ENCODE measurements around the gene OPALIN.
"Not testable (repeated sequence)": the region's sequence is repeated elsewhere in the genome, so short reads cannot be mapped to it uniquely, and the experiment has no call there.

OPALIN gene

GRCh38 chr10:96317067-96317833 lies 41.6 kb downstream of the OPALIN start:
- ATAC-seq (replicated peaks) (no peak), DNase-seq (no peak)
- Mint-ChIP-seq H3K27ac (no peak overlapping the region), H3K36me3 (ENCODE audit: insufficient read depth) (no peaks in the 10 kb centered on the region), H3K27me3 (peaks cover 51 to 76% of the 10 kb centered on the region in 2 donors), H3K4me1 (ENCODE audit: low read depth in 2 of 2) (no peaks in the 10 kb centered on the region), H3K9me3 (no peaks in the 10 kb centered on the region), H3K4me3 (no peak overlapping the region)

- no peaks in the 10 kb centered on the region for H3K36me3 Mint-ChIP-seq (ENCODE audit: insufficient read depth)
- no peak overlapping the region for H3K4me3 Mint-ChIP-seq
- H3K9me3 Mint-ChIP-seq: no peaks in the 10 kb centered on the region
- ATAC-seq (replicated peaks) (no peak), DNase-seq (no peak)
- peaks cover 29 to 71% of the 10 kb centered on the region in 2 donors for H3K27me3 Mint-ChIP-seq
- H3K4me1 Mint-ChIP-seq (ENCODE audit: low read depth in 2 of 2): no peaks in the 10 kb centered on the region
- H3K27ac Mint-ChIP-seq: no peak overlapping the region
Observed at GRCh38 chr10:96313344-96313743, 45.5 kb downstream of the OPALIN start.

- no peak overlapping the region for H3K27ac Mint-ChIP-seq
- H3K27me3 Mint-ChIP-seq: peaks cover 35 to 66% of the 10 kb centered on the region in 2 donors
- DNase-seq (no peak), ATAC-seq (replicated peaks) (no peak)
- H3K4me1 Mint-ChIP-seq (ENCODE audit: low read depth in 2 of 2): no peaks in the 10 kb centered on the region
- no peaks in the 10 kb centered on the region for H3K9me3 Mint-ChIP-seq
- no peak overlapping the region for H3K4me3 Mint-ChIP-seq
- H3K36me3 Mint-ChIP-seq (ENCODE audit: insufficient read depth): no peaks in the 10 kb centered on the region
Observed at GRCh38 chr10:96311180-96311715, 47.6 kb downstream of the OPALIN start.

GRCh38 chr10:96310321-96310669 lies 48.5 kb downstream of the OPALIN start:
- Mint-ChIP-seq H3K27me3 (peaks cover 36 to 61% of the 10 kb centered on the region in 2 donors), H3K36me3 (ENCODE audit: insufficient read depth) (no peaks in the 10 kb centered on the region), H3K4me1 (ENCODE audit: low read depth in 2 of 2) (no peaks in the 10 kb centered on the region), H3K9me3 (no peaks in the 10 kb centered on the region), H3K4me3 (no peak overlapping the region), H3K27ac (no peak overlapping the region)
- DNase-seq (no peak), ATAC-seq (replicated peaks) (no peak)

GRCh38 chr10:96309628-96310320 lies 49.0 kb downstream of the OPALIN start:
- DNase-seq (no peak), ATAC-seq (replicated peaks) (no peak)
- Mint-ChIP-seq H3K27ac (no peak overlapping the region), H3K4me3 (no peak overlapping the region), H3K27me3 (peaks cover 36 to 61% of the 10 kb centered on the region in 2 donors), H3K9me3 (no peaks in the 10 kb centered on the region), H3K36me3 (ENCODE audit: insufficient read depth) (no peaks in the 10 kb centered on the region), H3K4me1 (ENCODE audit: low read depth in 2 of 2) (no peaks in the 10 kb centered on the region)

- H3K27me3 Mint-ChIP-seq: peaks cover 45 to 65% of the 10 kb centered on the region in 2 donors
- H3K4me1 Mint-ChIP-seq (ENCODE audit: low read depth in 2 of 2); DNase-seq; ATAC-seq (replicated peaks); H3K27ac Mint-ChIP-seq; H3K4me3 Mint-ChIP-seq; H3K9me3 Mint-ChIP-seq; H3K36me3 Mint-ChIP-seq (ENCODE audit: insufficient read depth): not testable (repeated sequence)
Observed at GRCh38 chr10:96308854-96309253, 49.9 kb downstream of the OPALIN start.

DNA sequence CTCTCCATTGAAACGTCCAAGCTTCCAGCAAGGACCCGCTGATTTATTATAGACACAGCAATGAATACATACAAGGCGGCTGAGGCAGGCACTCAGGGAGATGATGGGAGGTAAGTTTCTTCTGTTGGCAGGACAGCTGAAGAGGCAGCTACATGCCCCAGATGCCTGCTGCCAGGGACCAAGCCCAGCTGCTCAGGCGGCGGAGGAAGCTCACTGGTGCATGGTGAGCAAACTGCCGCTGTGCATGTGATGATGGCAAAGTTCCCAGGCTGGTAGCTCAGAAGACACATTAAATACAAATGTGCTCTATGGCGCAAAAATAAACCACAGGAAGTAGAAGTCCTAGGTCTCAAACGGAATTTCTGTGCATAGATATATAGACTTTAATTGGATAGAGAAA lies 52.3 kb downstream of the OPALIN start:
- H3K9me3 Mint-ChIP-seq: no peaks in the 10 kb centered on the region
- no peaks in the 10 kb centered on the region for H3K36me3 Mint-ChIP-seq (ENCODE audit: insufficient read depth)
- DNase-seq (no peak), ATAC-seq (replicated peaks) (no peak)
- no peak overlapping the region for H3K27ac Mint-ChIP-seq
- H3K4me1 Mint-ChIP-seq (ENCODE audit: low read depth in 2 of 2): no peaks in the 10 kb centered on the region
- no peak overlapping the region for H3K4me3 Mint-ChIP-seq
- peaks cover 58 to 77% of the 10 kb centered on the region in 2 donors for H3K27me3 Mint-ChIP-seq

DNA sequence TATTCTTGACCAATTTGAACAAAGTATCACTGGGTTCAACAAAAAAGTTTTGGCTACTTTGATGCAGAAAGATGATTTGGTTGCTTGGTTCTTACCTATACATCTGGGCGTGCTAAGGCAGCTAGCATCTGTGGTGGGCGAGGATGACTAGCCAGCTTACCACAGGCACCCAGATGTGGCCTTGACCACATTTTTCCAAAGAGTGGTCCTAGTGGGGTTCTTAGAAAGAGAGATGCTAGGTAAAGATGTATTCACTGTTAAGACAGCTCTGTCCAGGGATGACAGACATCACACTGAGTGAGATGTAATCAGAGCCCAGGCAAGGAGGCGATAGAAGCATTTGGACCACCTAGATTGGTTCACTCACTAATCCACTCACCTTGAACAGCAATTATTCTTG lies 53.8 kb downstream of the OPALIN start:
- H3K27ac Mint-ChIP-seq: no peak overlapping the region
- H3K4me1 Mint-ChIP-seq (ENCODE audit: low read depth in 2 of 2): no peaks in the 10 kb centered on the region
- no peak overlapping the region for H3K4me3 Mint-ChIP-seq
- ATAC-seq (replicated peaks) (no peak), DNase-seq (no peak)
- H3K27me3 Mint-ChIP-seq: peaks cover 68 to 82% of the 10 kb centered on the region in 2 donors
- no peaks in the 10 kb centered on the region for H3K9me3 Mint-ChIP-seq
- no peaks in the 10 kb centered on the region for H3K36me3 Mint-ChIP-seq (ENCODE audit: insufficient read depth)

DNA sequence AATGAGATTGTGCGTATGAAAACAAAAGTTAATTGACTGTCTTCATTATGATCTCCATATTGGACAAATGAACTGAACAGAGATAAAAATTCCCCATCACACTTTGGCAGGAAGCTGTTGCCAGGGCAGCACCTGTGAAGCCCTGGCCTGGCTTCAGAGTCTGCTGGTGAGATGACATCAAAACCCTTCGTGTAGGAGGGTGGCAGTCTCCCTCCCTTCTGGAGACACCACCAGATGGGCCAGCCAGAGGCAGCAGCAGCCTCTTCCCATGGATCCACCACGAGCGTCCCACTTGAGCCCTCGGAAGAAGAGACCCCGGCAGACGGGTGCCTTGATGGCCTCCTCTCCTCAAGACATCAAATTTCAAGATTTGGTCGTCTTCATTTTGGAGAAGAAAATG lies 54.6 kb downstream of the OPALIN start, which contains the start of gene DNTT:
Gene DNTT, plus strand, starts transcription at position 205 of the 400 bp plus-strand sequence. Its CDS starts 64 bp downstream, at position 269.
- no peaks in the 10 kb centered on the region for H3K4me1 Mint-ChIP-seq (ENCODE audit: low read depth in 2 of 2)

GRCh38 chr10:96301616-96302015 lies 57.2 kb downstream of the OPALIN start:
- no peaks in the 10 kb centered on the region for H3K9me3 Mint-ChIP-seq
- H3K27me3 Mint-ChIP-seq: peaks cover 77 to 91% of the 10 kb centered on the region in 2 donors
- H3K36me3 Mint-ChIP-seq (ENCODE audit: insufficient read depth): no peaks in the 10 kb centered on the region
- DNase-seq: no peak
- H3K27ac Mint-ChIP-seq: no peak overlapping the region
- no peaks in the 10 kb centered on the region for H3K4me1 Mint-ChIP-seq (ENCODE audit: low read depth in 2 of 2)
- no peak overlapping the region for H3K4me3 Mint-ChIP-seq
- ATAC-seq (replicated peaks): no peak

More for the DNA sequence above, 54.6 kb downstream of the OPALIN start, which contains the start of gene DNTT:
- Mint-ChIP-seq H3K27ac (no peak within 1 kb of the TSS), H3K36me3 (ENCODE audit: insufficient read depth) (no peaks in the 10 kb centered on the region), H3K9me3 (no peaks in the 10 kb centered on the region), H3K27me3 (peaks cover 76 to 84% of the 10 kb centered on the region in 2 donors), H3K4me3 (no peak within 1 kb of the TSS)
- ATAC-seq (replicated peaks) (no peak), DNase-seq (no peak)

DNA sequence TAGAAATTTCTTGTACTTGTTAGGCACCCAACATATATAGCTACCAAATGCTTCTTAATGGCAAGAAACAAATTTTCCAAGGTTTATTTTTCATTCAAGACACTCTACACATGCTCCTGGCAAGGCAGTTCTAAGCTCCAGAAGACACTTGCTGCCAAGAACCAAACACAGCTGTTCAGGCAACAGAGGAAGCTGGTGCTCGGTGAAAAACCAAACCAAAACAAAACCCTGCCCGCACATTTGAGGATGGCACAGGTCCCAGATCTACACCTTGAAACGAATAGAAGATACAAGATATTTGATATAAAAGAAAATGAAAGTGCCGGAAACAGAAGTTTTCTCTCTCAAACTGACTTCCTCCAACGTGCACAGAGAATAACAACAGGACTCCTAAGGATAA lies 59.4 kb downstream of the OPALIN start:
- Mint-ChIP-seq H3K9me3 (no peaks in the 10 kb centered on the region), H3K4me1 (ENCODE audit: low read depth in 2 of 2) (no peaks in the 10 kb centered on the region), H3K4me3 (no peak overlapping the region), H3K27me3 (peaks cover 71 to 96% of the 10 kb centered on the region in 2 donors), H3K27ac (no peak overlapping the region), H3K36me3 (ENCODE audit: insufficient read depth) (no peaks in the 10 kb centered on the region)
- DNase-seq (no peak), ATAC-seq (replicated peaks) (no peak)

DNA sequence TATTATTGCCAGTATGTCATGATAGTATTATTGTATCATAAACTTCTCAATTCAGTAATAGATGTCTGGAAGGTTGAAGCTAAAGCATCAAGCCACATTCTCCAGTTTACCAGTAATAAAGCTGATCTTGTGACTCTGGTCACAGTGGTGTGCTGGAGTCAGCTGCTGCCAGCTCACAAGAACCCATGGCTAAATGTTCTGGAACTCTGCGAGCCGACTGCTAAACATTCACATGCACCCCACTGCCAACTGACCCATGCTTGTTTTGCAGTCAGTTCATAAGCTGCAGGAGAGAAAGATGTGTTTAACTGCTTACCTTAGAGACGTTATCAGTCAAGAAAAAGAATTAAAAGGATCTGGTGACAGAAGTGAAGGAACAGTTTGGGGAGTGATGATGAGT lies 60.4 kb downstream of the OPALIN start:
- no peak for ATAC-seq (replicated peaks)
- Mint-ChIP-seq H3K4me1 (ENCODE audit: low read depth in 2 of 2) (no peaks in the 10 kb centered on the region), H3K4me3 (no peak overlapping the region), H3K27me3 (peaks cover 71 to 96% of the 10 kb centered on the region in 2 donors), H3K27ac (no peak overlapping the region), H3K9me3 (no peaks in the 10 kb centered on the region), H3K36me3 (ENCODE audit: insufficient read depth) (no peaks in the 10 kb centered on the region)
- no peak for DNase-seq

- ATAC-seq (replicated peaks): no peak
- no peaks in the 10 kb centered on the region for H3K9me3 Mint-ChIP-seq
- H3K4me1 Mint-ChIP-seq (ENCODE audit: low read depth in 2 of 2): no peaks in the 10 kb centered on the region
- no peak for DNase-seq
- H3K27me3 Mint-ChIP-seq: peaks cover 66 to 94% of the 10 kb centered on the region in 2 donors
- no peak overlapping the region for H3K4me3 Mint-ChIP-seq
- no peaks in the 10 kb centered on the region for H3K36me3 Mint-ChIP-seq (ENCODE audit: insufficient read depth)
- H3K27ac Mint-ChIP-seq: peak overlapping the region in 1 of 2 donors; percentile 30
Observed at GRCh38 chr10:96297486-96297885, 61.3 kb downstream of the OPALIN start.

GRCh38 chr10:96295475-96295874 lies 63.3 kb downstream of the OPALIN start:
- H3K27ac Mint-ChIP-seq: no peak overlapping the region
- peaks cover 71 to 98% of the 10 kb centered on the region in 2 donors for H3K27me3 Mint-ChIP-seq
- no peak overlapping the region for H3K4me3 Mint-ChIP-seq
- no peaks in the 10 kb centered on the region for H3K4me1 Mint-ChIP-seq (ENCODE audit: low read depth in 2 of 2)
- no peaks in the 10 kb centered on the region for H3K9me3 Mint-ChIP-seq
- ATAC-seq (replicated peaks) (no peak), DNase-seq (no peak)
- H3K36me3 Mint-ChIP-seq (ENCODE audit: insufficient read depth): no peaks in the 10 kb centered on the region

Measured in effector memory CD8-positive, alpha-beta T cell (primary cell).